Activated CD4-positive, alpha-beta memory T cell treated with anti-CD3 and anti-CD28 coated beads for 36 hours (primary cell): ENCODE results near the gene ARTN. TPM values are rescaled to one million over a fixed set of nuclear protein-coding genes. Genes with fewer than 3 reads are reported as not detected.

Experiments
- CTCF ChIA-PET: fragments of 350-600 bp; sonication (Branson Sonifier 250); formaldehyde crosslinking; loops from one replicate; lab custom pipeline; 2021; ENCODE audit warnings: antibody characterized with exemption, inconsistent platforms; lab: Charles Lee
- POLR2A ChIA-PET: fragments of 350-600 bp; sonication (Branson Sonifier 250); formaldehyde crosslinking; loops from one replicate; lab custom pipeline; 2021; ENCODE audit warnings: antibody characterized with exemption; lab: Charles Lee
- DNase-seq: peaks from one replicate; pipeline ENCODE4 v3.0.0-alpha.2; 2020
- H3K27ac Mint-ChIP-seq: one replicate; pipeline ENCODE4 v1.8.0; 2021; ENCODE audit warnings: mixed read lengths
- H3K27me3 Mint-ChIP-seq: one replicate; pipeline ENCODE4 v1.8.0; 2021; ENCODE audit warnings: mixed read lengths
- H3K36me3 Mint-ChIP-seq: one replicate; pipeline ENCODE4 v1.8.0; 2021; ENCODE audit warnings: mixed read lengths
- H3K4me1 Mint-ChIP-seq: one replicate; pipeline ENCODE4 v1.8.0; 2021; ENCODE audit warnings: low read depth, mixed read lengths
- H3K4me3 Mint-ChIP-seq: one replicate; pipeline ENCODE4 v1.8.0; 2021; ENCODE audit warnings: mild to moderate bottlenecking, mixed read lengths
- H3K9me3 Mint-ChIP-seq: one replicate; pipeline ENCODE4 v1.8.0; 2021; ENCODE audit warnings: mixed read lengths
- intact Hi-C: fragments of 100-400 bp; cut with micrococcal nuclease; formaldehyde crosslinking; loops from one replicate; pipeline ENCODE4 v1.15.1; 2023
- total RNA-seq, 2 experiments: library from RNA; stranded (reverse); gene quantifications; one replicate each; pipeline ENCODE4 v1.2.3, GENCODE V29; 2021

The ARTN gene
- total RNA-seq, 2 experiments from 2014 or later = not detected

DNA sequence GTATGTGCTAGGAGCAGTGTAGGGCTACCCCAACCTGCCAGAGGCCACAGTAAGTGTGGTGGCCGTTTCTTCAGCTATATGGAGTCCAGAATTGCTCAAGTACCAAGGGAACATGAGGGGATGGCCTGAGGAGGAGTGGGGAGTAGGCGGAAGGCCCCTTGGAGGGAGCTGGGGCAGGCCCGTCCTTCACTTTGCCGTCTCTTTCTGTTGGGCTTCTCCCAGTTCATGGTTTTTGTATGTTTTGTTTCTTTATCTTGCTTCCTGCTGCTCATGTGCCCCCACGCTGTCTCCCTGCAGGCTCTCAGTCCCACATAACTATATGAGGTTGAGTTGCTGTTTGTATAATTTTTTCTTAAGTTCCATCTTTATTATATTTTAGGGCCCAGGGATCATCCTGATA, 30.3 kb downstream of the ARTN start:
- H3K9me3 Mint-ChIP-seq = no peaks in the 10 kb centered on the region

DNA sequence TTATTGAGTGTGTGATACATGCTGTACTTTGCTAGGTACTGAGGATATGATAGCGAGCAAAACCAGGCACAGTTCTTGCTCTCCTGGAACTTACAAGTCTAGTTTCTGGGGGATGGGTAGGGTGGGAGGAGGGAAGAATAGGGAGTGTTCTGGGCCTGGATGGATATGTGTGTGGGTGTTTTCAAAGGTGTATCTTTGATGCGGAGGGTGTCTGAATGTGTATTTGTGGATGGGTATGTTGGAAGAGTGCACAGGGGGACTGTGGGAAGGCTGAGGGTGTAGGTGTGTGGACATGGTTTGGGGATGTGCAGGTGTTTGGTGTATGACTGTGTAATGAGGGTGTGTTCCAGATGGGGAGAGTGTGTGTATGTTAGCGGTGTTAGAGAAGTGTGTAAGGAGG, 31.7 kb downstream of the ARTN start:
- POLR2A ChIA-PET = no interaction called here
- CTCF ChIA-PET = no interaction called here
- peaks cover 9% of the 10 kb centered on the region for H3K36me3 Mint-ChIP-seq
- no peaks in the 10 kb centered on the region for H3K9me3 Mint-ChIP-seq
- H3K4me3 Mint-ChIP-seq = no peak overlapping the region
- H3K4me1 Mint-ChIP-seq = peaks cover 8% of the 10 kb centered on the region
- intact Hi-C loops = no loop called here
- no peaks in the 10 kb centered on the region for H3K27me3 Mint-ChIP-seq
- H3K27ac Mint-ChIP-seq = no peak overlapping the region
- DNase-seq = no peak

More for the DNA sequence above, 30.3 kb downstream of the ARTN start:
- H3K4me3 Mint-ChIP-seq = no peak overlapping the region
- intact Hi-C loops = no loop called here
- no peaks in the 10 kb centered on the region for H3K27me3 Mint-ChIP-seq
- no peaks in the 10 kb centered on the region for H3K4me1 Mint-ChIP-seq
- POLR2A ChIA-PET = no interaction called here
- peaks cover 9% of the 10 kb centered on the region for H3K36me3 Mint-ChIP-seq
- CTCF ChIA-PET = interaction anchor here (1.3 to 1.5 kb wide), 2 partner anchors 11 to 29 kb away, joined by 3 to 4 read pairs; partner anchors contain the start of gene ATP6V0B
- H3K27ac Mint-ChIP-seq = no peak overlapping the region
- DNase-seq = no peak

- intact Hi-C loops = no loop called here
- H3K4me3 Mint-ChIP-seq = no peak overlapping the region
- H3K4me1 Mint-ChIP-seq = peaks cover 20% of the 10 kb centered on the region
- no peak overlapping the region for H3K27ac Mint-ChIP-seq
- ChIA-PET POLR2A (no interaction called here), CTCF (interaction anchor here (2.6 kb wide), 1 partner anchor 22 kb away, joined by 12 read pairs; the partner anchor contains the start of gene IPO13)
- H3K9me3 Mint-ChIP-seq = no peaks in the 10 kb centered on the region
- no peaks in the 10 kb centered on the region for H3K27me3 Mint-ChIP-seq
- peaks cover 13% of the 10 kb centered on the region for H3K36me3 Mint-ChIP-seq
- peak; percentile 30 for DNase-seq
These were observed 34.8 kb downstream of the ARTN start for GRCh38 chr1:43968348-43968948.

DNA sequence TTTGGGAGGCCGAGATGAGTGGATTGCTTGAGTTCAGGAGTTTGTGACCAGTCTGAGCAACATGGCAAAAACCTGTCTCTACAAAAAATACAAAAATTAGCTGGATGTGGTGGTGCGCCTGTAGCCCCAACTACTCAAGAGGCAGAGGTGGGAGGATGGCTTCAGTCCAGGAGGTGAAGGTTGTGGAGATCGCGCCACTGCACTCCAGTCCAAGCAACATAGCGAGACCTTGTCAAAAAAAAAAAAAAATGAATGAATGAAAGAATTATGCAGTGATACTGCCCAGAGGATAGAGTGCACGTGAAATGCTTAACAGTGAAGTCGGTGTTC, 35.8 kb downstream of the ARTN start:
- Mint-ChIP-seq H3K27ac (no peak overlapping the region), H3K36me3 (peaks cover 13% of the 10 kb centered on the region), H3K4me1 (peaks cover 29% of the 10 kb centered on the region), H3K9me3 (no peaks in the 10 kb centered on the region), H3K4me3 (peak overlapping the region; percentile 95), H3K27me3 (no peaks in the 10 kb centered on the region)
- DNase-seq = no peak
- intact Hi-C loops = loop anchor here (1.0 kb wide), 1 partner anchor 23 kb away; the partner anchor contains the start of gene IPO13
- CTCF ChIA-PET = interaction anchor here (1.0 to 2.6 kb wide), 5 partner anchors 19 to 58 kb away, joined by 3 to 12 read pairs (median 3); partner anchors contain the start of gene IPO13
- POLR2A ChIA-PET = interaction anchor here (0.7 to 2.6 kb wide), 2 partner anchors 23 to 35 kb away, joined by 3 to 7 read pairs; partner anchors contain the start of genes ARTN and IPO13

- peak; percentile 98 for DNase-seq
- Mint-ChIP-seq H3K27me3 (no peaks in the 10 kb centered on the region), H3K4me3 (peak within 1 kb of the TSS; percentile 95), H3K27ac (peak within 1 kb of the TSS; percentile 15), H3K4me1 (peaks cover 29% of the 10 kb centered on the region), H3K9me3 (no peaks in the 10 kb centered on the region), H3K36me3 (peaks cover 13% of the 10 kb centered on the region)
- intact Hi-C loops = loop anchor here (1.0 to 5.0 kb wide), 2 partner anchors 24 to 242 kb away; partner anchors contain the start of genes DMAP1 and IPO13
- POLR2A ChIA-PET = interaction anchor here (0.7 to 2.6 kb wide), 3 partner anchors 24 to 263 kb away, joined by 3 to 7 read pairs (median 3); partner anchors contain the start of genes ARTN, IPO13 and ST3GAL3
- CTCF ChIA-PET = interaction anchor here (0.9 to 2.6 kb wide), 6 partner anchors 19 to 77 kb away, joined by 3 to 12 read pairs (median 3); partner anchors contain the start of gene IPO13
These were observed 36.3 kb downstream of the ARTN start, which contains the start of gene DPH2 for GRCh38 chr1:43969746-43970466. Gene DPH2, plus strand, starts transcription at chr1:43970010. Its CDS starts 166 bp downstream, at chr1:43970176.

DNA sequence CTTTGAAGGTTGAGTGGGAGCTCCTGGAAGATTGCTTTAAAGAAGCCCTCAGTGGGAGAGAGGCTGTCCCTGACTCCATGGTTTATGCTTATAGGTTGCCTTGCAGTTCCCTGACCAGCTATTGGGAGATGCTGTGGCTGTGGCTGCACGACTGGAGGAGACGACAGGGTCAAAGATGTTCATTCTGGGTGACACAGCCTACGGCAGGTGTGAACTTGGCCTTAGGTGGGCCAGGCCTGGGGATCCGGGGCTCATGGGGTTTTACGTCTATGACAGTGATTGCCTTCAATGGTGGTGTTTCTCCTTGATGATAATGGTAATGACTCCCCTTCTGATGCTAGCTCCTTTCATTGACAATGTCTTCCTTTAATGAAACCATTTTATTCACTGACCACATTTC, 36.9 kb downstream of the ARTN start:
- POLR2A ChIA-PET = interaction anchor here (1.5 to 2.6 kb wide), 2 partner anchors 36 to 263 kb away, joined by 3 to 7 read pairs; partner anchors contain the start of genes ARTN and ST3GAL3
- intact Hi-C loops = loop anchor here (5.0 kb wide), 1 partner anchor 242 kb away; the partner anchor contains the start of gene DMAP1
- Mint-ChIP-seq H3K9me3 (no peaks in the 10 kb centered on the region), H3K36me3 (peaks cover 13% of the 10 kb centered on the region), H3K4me1 (peaks cover 30% of the 10 kb centered on the region), H3K27ac (peak overlapping the region; percentile 15), H3K27me3 (no peaks in the 10 kb centered on the region), H3K4me3 (peak overlapping the region; percentile 95)
- CTCF ChIA-PET = interaction anchor here (0.9 to 2.6 kb wide), 3 partner anchors 24 to 77 kb away, joined by 3 to 12 read pairs (median 10); partner anchors contain the start of gene IPO13
- DNase-seq = no peak

DNA sequence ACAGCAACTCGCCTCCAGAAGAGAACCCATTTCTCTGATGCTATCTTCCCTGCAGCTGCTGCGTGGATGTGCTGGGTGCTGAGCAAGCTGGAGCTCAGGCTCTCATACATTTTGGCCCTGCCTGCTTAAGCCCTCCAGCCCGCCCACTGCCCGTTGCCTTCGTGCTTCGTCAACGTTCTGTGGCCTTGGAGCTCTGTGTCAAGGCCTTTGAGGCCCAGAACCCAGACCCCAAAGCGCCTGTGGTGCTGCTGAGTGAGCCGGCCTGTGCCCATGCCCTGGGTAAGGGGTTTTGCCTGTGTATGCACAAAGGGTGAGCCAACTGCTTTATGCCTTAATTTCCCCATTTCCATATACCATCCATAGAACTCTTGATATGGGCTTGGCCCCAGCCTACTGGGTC, 37.3 kb downstream of the ARTN start:
- H3K4me3 Mint-ChIP-seq = peak overlapping the region; percentile 95
- H3K27me3 Mint-ChIP-seq = no peaks in the 10 kb centered on the region
- POLR2A ChIA-PET = interaction anchor here (1.5 to 2.6 kb wide), 2 partner anchors 36 to 264 kb away, joined by 3 to 7 read pairs; partner anchors contain the start of genes ARTN and ST3GAL3
- intact Hi-C loops = loop anchor here (5.0 kb wide), 1 partner anchor 241 kb away; the partner anchor contains the start of gene DMAP1
- H3K36me3 Mint-ChIP-seq = peaks cover 13% of the 10 kb centered on the region
- no peak overlapping the region for H3K27ac Mint-ChIP-seq
- CTCF ChIA-PET = interaction anchor here (0.9 to 2.6 kb wide), 3 partner anchors 25 to 76 kb away, joined by 3 to 12 read pairs (median 10); partner anchors contain the start of gene IPO13
- DNase-seq = no peak
- H3K9me3 Mint-ChIP-seq = no peaks in the 10 kb centered on the region
- peaks cover 34% of the 10 kb centered on the region for H3K4me1 Mint-ChIP-seq

DNA sequence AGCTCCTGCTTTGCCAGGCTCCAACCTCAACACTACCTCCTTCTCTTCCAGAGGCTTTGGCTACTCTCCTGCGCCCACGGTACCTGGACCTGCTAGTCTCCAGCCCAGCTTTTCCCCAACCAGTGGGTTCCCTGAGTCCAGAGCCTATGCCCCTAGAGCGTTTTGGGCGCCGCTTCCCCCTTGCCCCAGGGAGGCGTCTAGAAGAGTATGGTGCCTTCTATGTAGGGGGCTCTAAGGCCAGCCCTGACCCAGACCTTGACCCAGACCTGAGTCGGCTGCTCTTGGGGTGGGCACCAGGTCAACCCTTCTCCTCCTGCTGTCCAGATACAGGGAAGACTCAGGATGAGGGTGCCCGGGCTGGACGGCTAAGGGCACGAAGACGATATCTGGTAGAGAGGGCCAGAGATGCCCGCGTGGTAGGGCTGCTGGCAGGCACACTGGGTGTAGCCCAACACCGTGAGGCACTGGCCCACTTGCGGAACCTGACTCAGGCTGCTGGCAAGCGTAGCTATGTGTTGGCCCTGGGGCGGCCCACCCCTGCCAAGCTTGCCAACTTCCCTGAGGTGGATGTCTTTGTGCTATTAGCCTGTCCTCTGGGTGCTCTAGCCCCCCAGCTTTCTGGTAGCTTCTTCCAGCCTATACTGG, 37.9 kb downstream of the ARTN start:
- POLR2A ChIA-PET = interaction anchor here (1.5 to 2.6 kb wide), 2 partner anchors 37 to 264 kb away, joined by 3 to 7 read pairs; partner anchors contain the start of genes ARTN and ST3GAL3
- Mint-ChIP-seq H3K27me3 (no peaks in the 10 kb centered on the region), H3K9me3 (no peaks in the 10 kb centered on the region), H3K36me3 (peaks cover 16% of the 10 kb centered on the region), H3K4me3 (peak overlapping the region; percentile 95), H3K4me1 (peaks cover 39% of the 10 kb centered on the region), H3K27ac (no peak overlapping the region)
- CTCF ChIA-PET = interaction anchor here (0.9 to 2.0 kb wide), 3 partner anchors 24 to 37 kb away, joined by 3 to 10 read pairs (median 6); partner anchors contain the start of gene IPO13
- DNase-seq = no peak
- intact Hi-C loops = loop anchor here (5.0 kb wide), 1 partner anchor 241 kb away; the partner anchor contains the start of gene DMAP1

DNA sequence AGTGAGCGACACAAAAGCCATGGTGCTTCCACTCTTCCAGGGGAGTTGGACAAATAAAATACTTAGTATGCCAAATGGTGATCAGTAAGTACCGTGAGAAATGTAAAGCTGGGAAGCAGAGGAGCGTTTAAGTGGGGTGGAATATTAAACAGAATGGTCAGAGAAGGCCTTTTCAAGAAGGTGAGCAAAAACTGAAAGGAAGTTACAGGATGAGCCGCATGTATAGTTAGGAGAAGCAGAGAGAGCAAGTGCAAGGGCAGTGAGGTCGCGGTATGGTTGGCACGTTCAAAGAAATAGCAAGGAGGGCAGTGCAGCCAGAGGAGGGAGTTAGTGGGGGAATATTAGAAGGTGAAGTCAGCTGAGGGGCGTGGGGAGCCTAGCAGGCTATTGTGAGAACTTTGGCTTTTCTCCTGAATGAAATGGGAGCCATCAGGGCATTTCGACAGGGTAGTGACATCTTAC, 40.4 kb downstream of the ARTN start:
- CTCF ChIA-PET = interaction anchor here (2.1 to 2.7 kb wide), 2 partner anchors 39 to 210 kb away, joined by 11 to 15 read pairs; no protein-coding TSS in a partner anchor
- Mint-ChIP-seq H3K27ac (peak overlapping the region; percentile 89), H3K4me3 (peak overlapping the region; percentile 83), H3K4me1 (peaks cover 63% of the 10 kb centered on the region), H3K27me3 (no peaks in the 10 kb centered on the region), H3K36me3 (peaks cover 31% of the 10 kb centered on the region), H3K9me3 (no peaks in the 10 kb centered on the region)
- DNase-seq = no peak
- intact Hi-C loops = loop anchor here (1.0 to 5.0 kb wide), 2 partner anchors 28 to 238 kb away; partner anchors contain the start of genes DMAP1 and IPO13
- POLR2A ChIA-PET = interaction anchor here (0.9 to 2.4 kb wide), 3 partner anchors 17 to 27 kb away, joined by 3 to 7 read pairs (median 7); partner anchors contain the start of gene IPO13

- intact Hi-C loops = loop anchor here (1.0 to 5.0 kb wide), 2 partner anchors 28 to 238 kb away; partner anchors contain the start of genes DMAP1 and IPO13
- ChIA-PET POLR2A (interaction anchor here (0.6 to 2.4 kb wide), 6 partner anchors 14 to 756 kb away, joined by 3 to 7 read pairs (median 5); partner anchors contain the start of genes IPO13 and RNU5D-1), CTCF (interaction anchor here (0.8 to 2.7 kb wide), 5 partner anchors 10 to 211 kb away, joined by 3 to 15 read pairs (median 3); no protein-coding TSS in a partner anchor)
- peak; percentile 98 for DNase-seq
- Mint-ChIP-seq H3K36me3 (peaks cover 31% of the 10 kb centered on the region), H3K9me3 (no peaks in the 10 kb centered on the region), H3K27me3 (no peaks in the 10 kb centered on the region), H3K4me1 (peaks cover 57% of the 10 kb centered on the region), H3K27ac (peak within 1 kb of the TSS; percentile 89), H3K4me3 (peak within 1 kb of the TSS; percentile 83)
These were observed 41.0 kb downstream of the ARTN start, which contains the start of gene ATP6V0B for GRCh38 chr1:43974443-43975248. Gene ATP6V0B, plus strand, starts transcription at chr1:43974960. Its CDS starts 81 bp downstream, at chr1:43975041.
